Right lobe of liver (tissue), 6 donors: ENCODE results near the gene GATD1. TPM values are rescaled to one million over a fixed set of nuclear protein-coding genes. Genes with fewer than 3 reads are reported as not detected.

Experiments used
- ATAC-seq, 4 donors: fragments of 200-7000 bp; cut with Tn5 transposase; one replicate each; pipeline ENCODE4 v1.9.1; 2020; ENCODE audit warnings: mild to moderate bottlenecking in 4 of 4, moderate library complexity in 4 of 4
- DNase-seq, 3 donors: peaks; one replicate each; pipeline ENCODE4 v3.0.0-alpha.2; 2020
- H3K27ac ChIP-seq, 3 donors: fragments of 200-600 bp; one replicate each; pipeline ENCODE4 v1.8.0; 2022
- H3K27me3 ChIP-seq, 2 donors: fragments of 200-600 bp; one replicate each; pipeline ENCODE4 v1.8.0; 2022
- H3K36me3 ChIP-seq, 4 donors: fragments of 200-600 bp; sonication (generic) in 1 of 4; one replicate each; pipeline versions ENCODE4 v1.5.1 to v1.8.0; 2017 to 2022; ENCODE audit warnings: control low read depth in 1 of 4
- H3K4me1 ChIP-seq, 4 donors: fragments of 200-600 bp; sonication (generic) in 1 of 4; one replicate each; pipeline versions ENCODE4 v1.5.1 to v1.8.0; 2017 to 2022; ENCODE audit warnings: control low read depth in 1 of 4
- H3K4me3 ChIP-seq, 3 donors: fragments of 200-600 bp; one replicate each; pipeline ENCODE4 v1.8.0; 2022
- H3K9me3 ChIP-seq, 4 donors: fragments of 200-600 bp; sonication (generic) in 1 of 4; one replicate each; pipeline versions ENCODE4 v1.5.1 to v1.8.0; 2017 to 2022; ENCODE audit warnings: control low read depth in 1 of 4
- POLR2A ChIP-seq: fragments of 450-650 bp; IDR thresholded peaks from one replicate; pipeline ENCODE4 v1.6.1; 2017; ENCODE audit warnings: antibody characterized with exemption, mild to moderate bottlenecking
- WGBS: methylation state at CpG from one replicate; pipeline ENCODE4 v1.1.6; 2018; ENCODE audit warnings: low coverage, low lambda C conversion rate; ENCODE audit not compliant: insufficient coverage; ENCODE audit errors: missing lambda C conversion rate; 5-methylcytosine and 5-hydroxymethylcytosine counted together
- intact Hi-C, 2 donors: fragments of 100-400 bp; cut with DNase I; formaldehyde crosslinking; loops; one replicate each; pipeline versions ENCODE4 v1.11.2 to v1.14.1; 2022
- total RNA-seq, 6 experiments: library from RNA; depleted of rRNA in 2 of 6; stranded (reverse); fragments of >200 nt in 2 of 6; fragmentation: NEBNext Ultra II Directional in 3 of 6; extraction: Animal tissue kit (Norgen Biotek cat#: 25700) in 3 of 6; gene quantifications; one replicate each; pipeline versions ENCODE4 v1.1.0 to v1.2.4, GENCODE V29; 2016 to 2023
- TF ChIP-seq, protein P1 (sequence below), 4 donors: fragments of 200-600 bp in 3 of 4; fragments of 450-650 bp in 1 of 4; IDR thresholded peaks; one replicate each; pipeline versions ENCODE4 v1.5.1 to v1.8.0; 2016 to 2022; ENCODE audit warnings: antibody characterized with exemption in 4 of 4, mild to moderate bottlenecking in 2 of 4
- donor health status: DM: no; HTN: yes; CAD: no.
- donor health status: DM: no; HTN: no; CAD: no.
- donor health status: DM: no; HTN: no; CAD: no.
- donor health status: DM: no; HTN: yes; CAD: no.
- donor health status: DM: no; HTN: yes; CAD: no.

GATD1 gene
- total RNA-seq, 6 experiments from 2014 or later: 15.8 to 31.9 (median 27.7) TPM

DNA sequence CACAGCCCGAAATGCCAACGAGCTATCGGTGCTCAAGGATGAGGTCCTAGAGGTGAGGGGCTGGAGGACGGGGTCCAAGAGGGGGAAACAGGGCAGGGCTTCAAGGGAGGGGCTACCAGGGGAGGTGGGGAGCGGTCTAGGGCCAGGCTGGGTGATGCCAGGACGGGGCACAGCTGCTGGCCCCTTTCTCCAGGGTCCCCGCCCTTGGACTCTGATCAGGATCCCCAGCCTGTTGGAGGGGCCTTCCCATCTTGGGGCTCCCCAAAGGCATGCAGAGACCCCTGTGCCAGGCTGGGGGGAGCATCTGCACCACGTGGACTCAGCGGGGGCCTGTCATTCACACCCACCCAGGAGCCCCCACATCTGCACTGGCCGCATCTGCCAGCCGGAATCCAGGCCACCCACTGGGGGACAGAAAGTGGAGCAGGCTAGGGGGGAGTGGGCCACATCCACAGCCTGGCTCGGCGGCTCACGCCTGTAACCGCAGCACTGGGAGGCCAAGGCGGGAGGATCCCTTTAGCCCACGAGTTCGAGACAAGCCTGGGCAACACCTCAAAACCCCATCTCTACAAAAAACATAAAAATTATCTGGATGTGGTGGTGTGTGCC lies 52.4 kb downstream of the GATD1 start:
- TF ChIP-seq POLR2A: no peak
- TF ChIP-seq, protein P1, sequence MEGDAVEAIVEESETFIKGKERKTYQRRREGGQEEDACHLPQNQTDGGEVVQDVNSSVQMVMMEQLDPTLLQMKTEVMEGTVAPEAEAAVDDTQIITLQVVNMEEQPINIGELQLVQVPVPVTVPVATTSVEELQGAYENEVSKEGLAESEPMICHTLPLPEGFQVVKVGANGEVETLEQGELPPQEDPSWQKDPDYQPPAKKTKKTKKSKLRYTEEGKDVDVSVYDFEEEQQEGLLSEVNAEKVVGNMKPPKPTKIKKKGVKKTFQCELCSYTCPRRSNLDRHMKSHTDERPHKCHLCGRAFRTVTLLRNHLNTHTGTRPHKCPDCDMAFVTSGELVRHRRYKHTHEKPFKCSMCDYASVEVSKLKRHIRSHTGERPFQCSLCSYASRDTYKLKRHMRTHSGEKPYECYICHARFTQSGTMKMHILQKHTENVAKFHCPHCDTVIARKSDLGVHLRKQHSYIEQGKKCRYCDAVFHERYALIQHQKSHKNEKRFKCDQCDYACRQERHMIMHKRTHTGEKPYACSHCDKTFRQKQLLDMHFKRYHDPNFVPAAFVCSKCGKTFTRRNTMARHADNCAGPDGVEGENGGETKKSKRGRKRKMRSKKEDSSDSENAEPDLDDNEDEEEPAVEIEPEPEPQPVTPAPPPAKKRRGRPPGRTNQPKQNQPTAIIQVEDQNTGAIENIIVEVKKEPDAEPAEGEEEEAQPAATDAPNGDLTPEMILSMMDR (IDR thresholded peaks at IDR 0.05): no peak
- H3K27me3 ChIP-seq: no peaks in the 10 kb centered on the region
- H3K4me1 ChIP-seq: peaks cover 0 to 7% (median 0%) of the 10 kb centered on the region in 4 donors
- 40% methylated on average over 1 of the region's 18 CpGs for WGBS
- H3K9me3 ChIP-seq: no peaks in the 10 kb centered on the region
- peak in 1 of 3 donors; percentile 54 for DNase-seq
- peaks cover 0 to 47% (median 6%) of the 10 kb centered on the region in 4 donors for H3K36me3 ChIP-seq
- intact Hi-C loops: loop anchor here (10.0 kb wide), 1 partner anchor 60 kb away; no protein-coding TSS in a partner anchor
- no peak overlapping the region for H3K4me3 ChIP-seq
- H3K27ac ChIP-seq: no peak overlapping the region
- ATAC-seq: no peak

DNA sequence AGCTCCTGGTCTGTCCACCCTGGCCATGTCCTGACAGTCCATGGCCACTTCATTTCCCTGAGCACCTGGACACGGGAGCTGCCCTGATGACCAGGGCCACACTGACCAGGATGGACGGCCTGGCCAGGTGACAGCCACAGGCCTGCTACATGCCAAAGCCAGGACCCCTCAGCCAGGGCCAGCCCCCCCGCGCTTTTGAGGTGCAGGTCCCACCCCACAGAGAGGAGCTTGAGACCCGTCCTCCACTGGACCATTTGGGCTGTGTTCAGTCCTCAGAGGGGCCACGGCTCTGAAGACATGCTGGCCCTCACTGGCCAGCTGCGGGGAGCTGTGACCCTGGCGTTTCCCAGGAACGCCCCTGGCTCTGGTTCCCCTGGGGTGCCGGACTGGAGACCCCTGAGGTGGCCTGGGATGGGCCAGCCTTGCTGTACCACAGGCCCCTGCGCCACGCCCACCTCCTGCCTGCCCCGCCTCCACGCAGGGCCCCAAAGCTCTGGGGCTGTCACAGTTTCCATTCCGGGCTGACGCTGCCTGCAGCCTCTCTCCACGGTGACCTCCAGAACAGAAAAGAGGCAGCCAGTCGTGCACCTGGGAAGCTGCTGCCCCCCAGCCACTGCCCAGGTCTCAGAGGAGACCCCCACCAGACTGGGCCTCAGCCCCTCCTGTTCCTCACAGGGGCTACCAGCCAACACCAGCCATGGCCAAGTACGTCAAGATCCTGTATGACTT lies 53.1 kb downstream of the GATD1 start:
- DNase-seq: peak in 1 of 3 donors; percentile 53
- Histone ChIP-seq H3K27ac (no peak overlapping the region), H3K4me1 (peaks cover 0 to under 1% (median 0%) of the 10 kb centered on the region in 4 donors), H3K9me3 (no peaks in the 10 kb centered on the region), H3K27me3 (no peaks in the 10 kb centered on the region), H3K36me3 (peaks cover 0 to 50% (median 6%) of the 10 kb centered on the region in 4 donors), H3K4me3 (no peak overlapping the region)
- 40% methylated on average over 2 of the region's 19 CpGs for WGBS
- no peak for TF ChIP-seq POLR2A
- no peak for ATAC-seq
- intact Hi-C loops: loop anchor here (10.0 kb wide), 1 partner anchor 59 kb away; no protein-coding TSS in a partner anchor

DNA sequence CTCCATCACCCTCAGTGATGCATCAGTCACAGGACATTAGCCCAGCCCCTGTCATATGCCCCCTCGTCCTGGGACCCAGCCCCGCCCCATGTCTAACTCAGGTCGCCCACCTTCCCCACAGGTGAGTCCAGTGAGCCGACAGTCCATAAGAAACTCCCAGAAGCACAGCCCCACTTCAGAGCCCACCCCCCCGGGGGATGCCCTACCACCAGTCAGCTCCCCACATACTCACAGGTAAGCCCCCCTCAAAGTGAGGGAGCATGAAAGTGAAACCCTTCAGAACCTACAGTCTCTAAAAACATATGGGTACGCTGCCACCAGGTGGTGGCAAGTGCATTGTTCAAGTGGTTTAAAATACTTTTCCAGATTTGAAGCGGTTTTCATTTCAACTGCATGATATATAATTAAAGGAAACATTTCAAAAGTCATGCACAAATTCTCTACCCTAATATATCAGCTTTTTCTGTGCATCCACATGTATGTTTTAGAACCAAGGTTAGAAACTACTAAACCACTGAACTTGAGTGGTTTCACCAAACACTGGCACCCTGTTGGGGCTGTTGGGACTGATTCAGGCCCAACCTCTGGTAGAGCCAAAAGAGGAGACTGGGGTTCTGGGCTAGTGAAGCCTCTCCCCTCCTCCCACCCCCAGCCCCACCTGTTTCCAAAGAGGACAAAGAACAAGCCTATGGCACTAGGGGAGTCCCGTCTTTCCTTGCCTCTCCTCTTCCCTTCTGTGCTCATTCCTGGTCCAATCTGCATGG lies 54.0 kb downstream of the GATD1 start:
- intact Hi-C loops: loop anchor here (10.0 kb wide), 1 partner anchor 59 kb away; no protein-coding TSS in a partner anchor
- peak in 2 of 3 donors; percentile 50 to 55 for DNase-seq
- Histone ChIP-seq H3K27ac (no peak overlapping the region), H3K4me3 (no peak overlapping the region), H3K36me3 (peaks cover 0 to 50% (median 6%) of the 10 kb centered on the region in 4 donors), H3K27me3 (no peaks in the 10 kb centered on the region), H3K9me3 (no peaks in the 10 kb centered on the region), H3K4me1 (no peaks in the 10 kb centered on the region)
- TF ChIP-seq POLR2A: no peak
- TF ChIP-seq, protein P1 (IDR thresholded peaks at IDR 0.05): peak; percentile 33 to 76 (median 54)
- 49% methylated on average over 5 of the region's 8 CpGs for WGBS
- peak in 1 of 4 donors; percentile 11 for ATAC-seq

DNA sequence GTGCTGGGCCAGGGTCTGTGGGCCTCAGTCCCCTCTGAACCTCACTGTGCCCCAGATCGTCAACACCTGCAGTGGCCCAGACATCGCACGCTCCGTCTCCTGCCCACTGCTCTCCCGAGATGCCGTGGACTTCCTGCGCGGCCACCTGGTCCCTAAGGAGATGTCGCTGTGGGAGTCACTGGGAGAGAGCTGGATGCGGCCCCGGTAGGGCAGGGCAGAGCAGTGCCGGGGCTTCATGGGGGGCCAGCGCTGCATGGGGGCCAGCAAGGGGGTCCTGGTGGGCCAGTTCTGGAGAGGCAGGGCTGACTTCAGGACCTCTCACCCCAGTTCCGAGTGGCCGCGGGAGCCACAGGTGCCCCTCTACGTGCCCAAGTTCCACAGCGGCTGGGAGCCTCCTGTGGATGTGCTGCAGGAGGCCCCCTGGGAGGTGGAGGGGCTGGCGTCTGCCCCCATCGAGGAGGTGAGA lies 54.9 kb downstream of the GATD1 start:
- Histone ChIP-seq H3K36me3 (peaks cover 0 to 50% (median 6%) of the 10 kb centered on the region in 4 donors), H3K27me3 (no peaks in the 10 kb centered on the region), H3K4me3 (no peak overlapping the region), H3K4me1 (no peaks in the 10 kb centered on the region), H3K9me3 (no peaks in the 10 kb centered on the region), H3K27ac (no peak overlapping the region)
- TF ChIP-seq POLR2A: no peak
- TF ChIP-seq, protein P1 (IDR thresholded peaks at IDR 0.05): no peak
- WGBS: no CpG with 5 or more reads among the region's 20 CpGs
- intact Hi-C loops: loop anchor here (10.0 kb wide), 1 partner anchor 58 kb away; no protein-coding TSS in a partner anchor
- DNase-seq (peak in 2 of 3 donors; percentile 49 to 54), ATAC-seq (peak in 2 of 4 donors; percentile 3 to 4)
